Measurements from ENCODE around the gene YEATS4. TPM values are rescaled to one million over a fixed set of nuclear protein-coding genes. Genes with fewer than 3 reads are reported as not detected.

YEATS4 gene
- total and polyA plus RNA-seq, 2 experiments from 2014 or later: 16.2 to 58.2 TPM

DNA sequence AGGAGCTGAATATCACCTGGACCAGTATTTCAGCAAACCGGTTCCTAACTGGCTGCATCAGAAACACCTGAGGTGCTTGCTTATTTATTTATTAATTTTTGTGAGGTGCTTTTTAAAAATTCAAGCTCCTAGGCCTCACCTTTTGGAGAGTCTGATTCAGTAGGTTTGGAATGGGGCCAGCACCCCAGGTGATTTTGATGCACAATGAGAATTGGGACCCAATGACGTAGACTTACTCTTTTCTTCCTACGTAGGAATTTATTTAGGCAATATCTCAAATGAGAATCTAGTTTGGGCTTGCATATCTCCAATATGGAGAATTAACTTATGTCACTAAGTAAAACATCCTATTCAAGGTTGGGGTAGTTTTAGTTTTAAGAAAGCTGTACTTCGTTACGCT is 7.3 kb downstream of the YEATS4 start:
- TF ChIP-seq, protein P1, sequence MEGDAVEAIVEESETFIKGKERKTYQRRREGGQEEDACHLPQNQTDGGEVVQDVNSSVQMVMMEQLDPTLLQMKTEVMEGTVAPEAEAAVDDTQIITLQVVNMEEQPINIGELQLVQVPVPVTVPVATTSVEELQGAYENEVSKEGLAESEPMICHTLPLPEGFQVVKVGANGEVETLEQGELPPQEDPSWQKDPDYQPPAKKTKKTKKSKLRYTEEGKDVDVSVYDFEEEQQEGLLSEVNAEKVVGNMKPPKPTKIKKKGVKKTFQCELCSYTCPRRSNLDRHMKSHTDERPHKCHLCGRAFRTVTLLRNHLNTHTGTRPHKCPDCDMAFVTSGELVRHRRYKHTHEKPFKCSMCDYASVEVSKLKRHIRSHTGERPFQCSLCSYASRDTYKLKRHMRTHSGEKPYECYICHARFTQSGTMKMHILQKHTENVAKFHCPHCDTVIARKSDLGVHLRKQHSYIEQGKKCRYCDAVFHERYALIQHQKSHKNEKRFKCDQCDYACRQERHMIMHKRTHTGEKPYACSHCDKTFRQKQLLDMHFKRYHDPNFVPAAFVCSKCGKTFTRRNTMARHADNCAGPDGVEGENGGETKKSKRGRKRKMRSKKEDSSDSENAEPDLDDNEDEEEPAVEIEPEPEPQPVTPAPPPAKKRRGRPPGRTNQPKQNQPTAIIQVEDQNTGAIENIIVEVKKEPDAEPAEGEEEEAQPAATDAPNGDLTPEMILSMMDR (IDR thresholded peaks at IDR 0.05; ENCODE audit: poor library complexity): no peak
- TF ChIP-seq EZH2phosphoT487 (IDR thresholded peaks at IDR 0.05; ENCODE audit: low read depth, severe bottlenecking, unreplicated experiment) (no peak), EZH2 (IDR thresholded peaks at IDR 0.05; ENCODE audit: borderline replicate concordance) (no peak)
- H3K27ac ChIP-seq: no peak overlapping the region
- H3K27me3 ChIP-seq: no peaks in the 10 kb centered on the region
- H3K4me2 ChIP-seq: no peak overlapping the region
- DNase-seq (ENCODE audit: low spot score): no peak
- no peaks in the 10 kb centered on the region for H3K9me3 ChIP-seq (ENCODE audit: low read depth)
- no peaks in the 10 kb centered on the region for H3K4me1 ChIP-seq (ENCODE audit: insufficient read depth)
- no peak overlapping the region for H3K4me3 ChIP-seq
- no peaks in the 10 kb centered on the region for H4K20me1 ChIP-seq (ENCODE audit: insufficient read depth, poor library complexity, severe bottlenecking)
- no peaks in the 10 kb centered on the region for H3K36me3 ChIP-seq (replicated peaks; ENCODE audit: insufficient read depth, low read depth)
- H3K79me2 ChIP-seq: peaks cover 30% of the 10 kb centered on the region
- H2AFZ ChIP-seq: no peak overlapping the region
- WGBS (ENCODE audit: low lambda C conversion rate, missing lambda C conversion rate): 91% methylated on average over 5 of the region's 5 CpGs
- no peaks in the 10 kb centered on the region for H3K9me2 ChIP-seq (replicated peaks; ENCODE audit: insufficient read depth)

DNA sequence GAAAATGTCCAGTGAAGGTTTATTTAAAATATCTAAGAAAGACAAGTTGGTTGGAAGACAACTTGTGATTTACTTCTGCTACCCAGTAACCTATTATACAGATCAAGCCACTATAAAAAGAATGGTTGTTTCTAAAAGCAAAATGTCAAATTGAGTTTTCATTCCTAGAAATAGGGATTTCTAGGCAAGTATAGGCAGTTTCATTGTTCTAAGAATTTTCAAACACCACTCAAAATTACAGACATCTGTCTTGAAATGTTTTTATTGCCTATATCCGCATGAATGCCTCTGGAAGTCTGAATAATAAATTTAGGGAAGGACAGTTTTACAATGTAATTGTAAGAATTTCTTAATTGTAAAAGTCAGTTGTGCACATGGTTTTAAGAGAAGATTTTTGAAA is 8.6 kb downstream of the YEATS4 start:
- WGBS (ENCODE audit: low lambda C conversion rate, missing lambda C conversion rate): 81% methylated on average over 1 of the region's 1 CpG
- no peaks in the 10 kb centered on the region for H3K36me3 ChIP-seq (replicated peaks; ENCODE audit: insufficient read depth, low read depth)

DNA sequence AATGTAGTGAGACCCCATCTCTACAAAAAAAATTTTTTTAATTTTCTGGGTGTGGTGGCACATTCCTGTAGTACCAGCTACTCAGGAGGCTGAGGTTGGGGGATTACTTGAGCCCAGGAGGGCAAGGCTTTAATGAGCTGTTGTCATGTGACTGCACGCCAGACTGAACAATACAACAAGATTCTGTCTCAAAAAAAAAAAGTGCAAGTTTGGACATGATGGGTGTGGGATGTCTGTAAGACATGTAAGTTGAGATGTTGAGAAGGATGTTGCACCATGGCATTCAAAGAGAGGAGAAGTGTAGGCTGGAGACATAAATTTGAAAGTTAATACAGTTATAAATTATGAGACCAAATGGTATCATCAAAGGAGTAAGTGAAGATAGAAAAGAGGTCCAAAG is 23.5 kb downstream of the YEATS4 start:
- peaks cover 3% of the 10 kb centered on the region for H3K79me2 ChIP-seq
- no peaks in the 10 kb centered on the region for H3K36me3 ChIP-seq (replicated peaks; ENCODE audit: insufficient read depth, low read depth)
- no peak overlapping the region for H2AFZ ChIP-seq
- no peak overlapping the region for H3K4me3 ChIP-seq
- no peak for DNase-seq (ENCODE audit: low spot score)
- H4K20me1 ChIP-seq (ENCODE audit: insufficient read depth, poor library complexity, severe bottlenecking): no peaks in the 10 kb centered on the region
- no peaks in the 10 kb centered on the region for H3K9me2 ChIP-seq (replicated peaks; ENCODE audit: insufficient read depth)
- no peak overlapping the region for H3K27ac ChIP-seq
- H3K27me3 ChIP-seq: no peaks in the 10 kb centered on the region
- H3K4me2 ChIP-seq: no peak overlapping the region
- no peaks in the 10 kb centered on the region for H3K4me1 ChIP-seq (ENCODE audit: insufficient read depth)
- no peaks in the 10 kb centered on the region for H3K9me3 ChIP-seq (ENCODE audit: low read depth)
- TF ChIP-seq EZH2phosphoT487 (IDR thresholded peaks at IDR 0.05; ENCODE audit: low read depth, severe bottlenecking, unreplicated experiment) (no peak), EZH2 (IDR thresholded peaks at IDR 0.05; ENCODE audit: borderline replicate concordance) (no peak)
- TF ChIP-seq, protein P1 (IDR thresholded peaks at IDR 0.05; ENCODE audit: poor library complexity): no peak
- 88% methylated on average over 1 of the region's 1 CpG for WGBS (ENCODE audit: low lambda C conversion rate, missing lambda C conversion rate)

More for the DNA sequence above, 8.6 kb downstream of the YEATS4 start:
- TF ChIP-seq, protein P1 (IDR thresholded peaks at IDR 0.05; ENCODE audit: poor library complexity): no peak
- TF ChIP-seq EZH2 (IDR thresholded peaks at IDR 0.05; ENCODE audit: borderline replicate concordance): no peak
- TF ChIP-seq EZH2phosphoT487 (IDR thresholded peaks at IDR 0.05; ENCODE audit: low read depth, severe bottlenecking, unreplicated experiment): no peak
- Histone ChIP-seq H2AFZ (no peak overlapping the region), H3K27me3 (no peaks in the 10 kb centered on the region), H3K4me1 (ENCODE audit: insufficient read depth) (no peaks in the 10 kb centered on the region), H3K9me2 (replicated peaks; ENCODE audit: insufficient read depth) (no peaks in the 10 kb centered on the region), H3K79me2 (peaks cover 21% of the 10 kb centered on the region), H3K4me3 (no peak overlapping the region), H4K20me1 (ENCODE audit: insufficient read depth, poor library complexity, severe bottlenecking) (no peaks in the 10 kb centered on the region), H3K27ac (no peak overlapping the region), H3K4me2 (no peak overlapping the region), H3K9me3 (ENCODE audit: low read depth) (no peaks in the 10 kb centered on the region)
- DNase-seq (ENCODE audit: low spot score): no peak

DNA sequence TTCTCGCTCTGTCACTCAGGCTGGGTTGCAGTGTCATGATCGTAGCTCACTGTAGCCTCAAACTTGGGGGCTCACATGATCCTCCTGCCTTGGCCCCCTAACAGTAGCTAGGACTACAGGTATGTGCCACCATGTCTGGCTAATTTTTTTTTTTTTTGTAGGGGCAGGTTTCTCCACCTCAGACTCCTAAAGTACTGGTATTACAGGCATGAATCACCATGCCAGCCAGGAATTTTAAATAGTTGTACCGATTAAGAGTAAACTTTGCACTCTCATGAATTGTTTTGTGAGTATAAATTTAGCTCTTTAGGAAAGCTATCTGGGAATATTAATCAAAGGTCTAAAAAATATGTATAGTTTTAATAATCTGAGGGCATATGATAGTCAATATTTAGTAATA is 25.5 kb downstream of the YEATS4 start:
- Histone ChIP-seq H3K4me3 (no peak overlapping the region), H4K20me1 (ENCODE audit: insufficient read depth, poor library complexity, severe bottlenecking) (no peaks in the 10 kb centered on the region), H3K36me3 (replicated peaks; ENCODE audit: insufficient read depth, low read depth) (no peaks in the 10 kb centered on the region), H3K79me2 (no peaks in the 10 kb centered on the region), H3K27ac (no peak overlapping the region), H3K9me2 (replicated peaks; ENCODE audit: insufficient read depth) (no peaks in the 10 kb centered on the region), H3K9me3 (ENCODE audit: low read depth) (no peaks in the 10 kb centered on the region), H2AFZ (no peak overlapping the region), H3K27me3 (no peaks in the 10 kb centered on the region), H3K4me2 (no peak overlapping the region), H3K4me1 (ENCODE audit: insufficient read depth) (no peaks in the 10 kb centered on the region)
- WGBS (ENCODE audit: low lambda C conversion rate, missing lambda C conversion rate): 80% methylated on average over 3 of the region's 3 CpGs
- TF ChIP-seq EZH2phosphoT487 (IDR thresholded peaks at IDR 0.05; ENCODE audit: low read depth, severe bottlenecking, unreplicated experiment): no peak
- no peak for TF ChIP-seq EZH2 (IDR thresholded peaks at IDR 0.05; ENCODE audit: borderline replicate concordance)
- TF ChIP-seq, protein P1 (IDR thresholded peaks at IDR 0.05; ENCODE audit: poor library complexity): no peak
- no peak for DNase-seq (ENCODE audit: low spot score)
